Caco-2 (cell line): ENCODE measurements around the gene ISYNA1. TPM values are rescaled to one million over a fixed set of nuclear protein-coding genes. Genes with fewer than 3 reads are reported as not detected.
A peak's percentile ranks its signal among the peaks of the same experiment; 100 is the strongest.
"Not testable (repeated sequence)": the region's sequence is repeated elsewhere in the genome, so short reads cannot be mapped to it uniquely, and the experiment has no call there.

Source experiments
- BruUV-seq: library from RNA; stranded (reverse); fragments of 400-500 nt; replicated peaks from 2 replicates; lab custom pipeline; 2021; lab: Mats Ljungman, UMichigan
- CTCF ChIA-PET: fragments of 300-600 bp; sonication (Branson Sonifier 250); formaldehyde crosslinking; loops from one replicate; lab custom pipeline; 2022; ENCODE audit warnings: antibody characterized with exemption; lab: Charles Lee
- POLR2A ChIA-PET: fragments of 300-600 bp; sonication (Branson Sonifier 250); formaldehyde crosslinking; loops from one replicate; lab custom pipeline; 2022; ENCODE audit warnings: antibody characterized with exemption; lab: Charles Lee
- DNase-seq, 2 experiments: peaks; one replicate each; pipeline versions ENCODE4 v3.0.0 to v3.0.0-alpha.2; 2020 to 2022
- H3K27me3 ChIP-seq: replicated peaks from 2 replicates; pipeline ENCODE4 v1.6.0; 2011; ENCODE audit warnings: low read length; ENCODE audit not compliant: control insufficient read depth, insufficient read depth
- H3K36me3 ChIP-seq: 2 replicates; pipeline ENCODE4 v1.5.1; 2011; ENCODE audit warnings: low read length; ENCODE audit not compliant: control insufficient read depth, insufficient read depth
- H3K4me1 ChIP-seq: fragments of 250-450 bp; sonication (Bioruptor Pico); 2 replicates; pipeline ENCODE4 v1.5.1; 2020; ENCODE audit warnings: mild to moderate bottlenecking
- H3K4me3 ChIP-seq: 2 replicates; pipeline ENCODE4 v1.5.1; 2011; ENCODE audit warnings: low read depth, mild to moderate bottlenecking, control low read depth, low read length
- H3K9me3 ChIP-seq: fragments of 250-450 bp; sonication (Bioruptor Pico); 2 replicates; pipeline ENCODE4 v1.5.1; 2020; ENCODE audit warnings: mild to moderate bottlenecking, moderate library complexity
- H3K27ac Mint-ChIP-seq: one replicate; pipeline ENCODE4 v1.8.0; 2022; ENCODE audit warnings: mixed read lengths; ENCODE audit not compliant: unreplicated experiment
- H3K27me3 Mint-ChIP-seq: one replicate; pipeline ENCODE4 v1.8.0; 2022; ENCODE audit warnings: mixed read lengths; ENCODE audit not compliant: insufficient read depth, unreplicated experiment
- H3K36me3 Mint-ChIP-seq: one replicate; pipeline ENCODE4 v1.8.0; 2022; ENCODE audit warnings: mild to moderate bottlenecking, mixed read lengths; ENCODE audit not compliant: insufficient read depth, unreplicated experiment
- H3K4me1 Mint-ChIP-seq: one replicate; pipeline ENCODE4 v1.8.0; 2022; ENCODE audit warnings: low read depth, mixed read lengths; ENCODE audit not compliant: unreplicated experiment
- H3K4me3 Mint-ChIP-seq: one replicate; pipeline ENCODE4 v1.8.0; 2022; ENCODE audit warnings: mild to moderate bottlenecking, moderate library complexity, mixed read lengths; ENCODE audit not compliant: unreplicated experiment
- H3K9me3 Mint-ChIP-seq: one replicate; pipeline ENCODE4 v1.8.0; 2022; ENCODE audit warnings: mixed read lengths; ENCODE audit not compliant: unreplicated experiment
- CTCF ChIP-seq, 2 experiments: fragments of 200-600 bp in 1 of 2; IDR thresholded peaks; 1 replicate in 1 of 2; 2 replicates in 1 of 2; pipeline versions ENCODE4 v1.5.1 to v1.8.0; 2011 to 2022; ENCODE audit warnings: antibody characterized with exemption in 1 of 2, control low read depth in 1 of 2, inconsistent platforms in 1 of 2, low read depth in 1 of 2, low read length in 1 of 2, mild to moderate bottlenecking in 1 of 2, moderate library complexity in 1 of 2; ENCODE audit not compliant: insufficient read depth in 1 of 2, severe bottlenecking in 1 of 2, unreplicated experiment in 1 of 2
- intact Hi-C: fragments of 100-400 bp; cut with micrococcal nuclease; formaldehyde crosslinking; loops from one replicate; pipeline ENCODE4 v1.10.0; 2022; ENCODE audit not compliant: unreplicated experiment
- total RNA-seq: library from RNA; stranded (reverse); gene quantifications from 2 replicates; pipeline ENCODE4 v1.2.3, GENCODE V29; 2022

Gene ISYNA1
- total RNA-seq, 1 experiment from 2014 or later = 65.3 TPM

GRCh38 chr19:18412610-18413239 is 25.2 kb downstream of the ISYNA1 start:
- Histone ChIP-seq H3K4me3 (no peak overlapping the region), H3K9me3 (no peaks in the 10 kb centered on the region), H3K36me3 (no peaks in the 10 kb centered on the region), H3K4me1 (peaks cover 8% of the 10 kb centered on the region; the same call in 1 of the 2 replicates), H3K27me3 (no peaks in the 10 kb centered on the region)
- BruUV-seq = no TSS peak
- no peak overlapping the region for H3K4me3 Mint-ChIP-seq
- ChIA-PET POLR2A (interaction anchor here (0.5 kb wide), 1 partner anchor 629 kb away, joined by 4 read pairs; no protein-coding TSS in a partner anchor), CTCF (interaction anchor here (0.6 to 2.5 kb wide), 3 partner anchors 25 to 63 kb away, joined by 3 to 14 read pairs (median 3); partner anchors contain the start of gene GDF15)
- no peaks in the 10 kb centered on the region for H3K27me3 Mint-ChIP-seq
- peaks cover 12% of the 10 kb centered on the region for H3K36me3 Mint-ChIP-seq
- intact Hi-C loops = no loop called here
- H3K4me1 Mint-ChIP-seq = peaks cover 6% of the 10 kb centered on the region
- H3K9me3 Mint-ChIP-seq = no peaks in the 10 kb centered on the region
- no peak overlapping the region for H3K27ac Mint-ChIP-seq
- TF ChIP-seq CTCF (IDR thresholded peaks at IDR 0.05; ENCODE audit: insufficient read depth in 1 of 2, low read depth in 1 of 2, low read length in 1 of 2, severe bottlenecking in 1 of 2, unreplicated experiment in 1 of 2) = no peak
- DNase-seq = no peak

- no TSS peak for BruUV-seq
- DNase-seq = peak in 1 of 2 experiments; percentile 63
- Histone ChIP-seq H3K4me3 (no peak overlapping the region), H3K36me3 (no peaks in the 10 kb centered on the region), H3K9me3 (no peaks in the 10 kb centered on the region), H3K27me3 (no peaks in the 10 kb centered on the region), H3K4me1 (peaks cover 2% of the 10 kb centered on the region)
- ChIA-PET CTCF (no interaction called here), POLR2A (no interaction called here)
- H3K27ac Mint-ChIP-seq = no peak overlapping the region
- H3K27me3 Mint-ChIP-seq = no peaks in the 10 kb centered on the region
- no peak overlapping the region for H3K4me3 Mint-ChIP-seq
- intact Hi-C loops = no loop called here
- TF ChIP-seq CTCF (IDR thresholded peaks at IDR 0.05; ENCODE audit: insufficient read depth in 1 of 2, low read depth in 1 of 2, low read length in 1 of 2, severe bottlenecking in 1 of 2, unreplicated experiment in 1 of 2) = peak; percentile 59 to 63
- no peaks in the 10 kb centered on the region for H3K9me3 Mint-ChIP-seq
- H3K36me3 Mint-ChIP-seq = no peaks in the 10 kb centered on the region
- peaks cover 11% of the 10 kb centered on the region for H3K4me1 Mint-ChIP-seq
These were observed 29.9 kb downstream of the ISYNA1 start for GRCh38 chr19:18408053-18408476.

GRCh38 chr19:18406749-18407148 is 31.2 kb downstream of the ISYNA1 start:
- no peaks in the 10 kb centered on the region for H3K36me3 Mint-ChIP-seq
- intact Hi-C loops = no loop called here
- no peaks in the 10 kb centered on the region for H3K36me3 ChIP-seq
- no peaks in the 10 kb centered on the region for H3K27me3 Mint-ChIP-seq
- H3K27ac Mint-ChIP-seq = no peak overlapping the region
- TF ChIP-seq CTCF (IDR thresholded peaks at IDR 0.05; ENCODE audit: insufficient read depth in 1 of 2, low read depth in 1 of 2, low read length in 1 of 2, severe bottlenecking in 1 of 2, unreplicated experiment in 1 of 2) = no peak
- CTCF ChIA-PET = no interaction called here
- DNase-seq = no peak
- H3K9me3 ChIP-seq = no peaks in the 10 kb centered on the region
- H3K4me1 Mint-ChIP-seq = peaks cover 24% of the 10 kb centered on the region
- no peaks in the 10 kb centered on the region for H3K27me3 ChIP-seq
- BruUV-seq = no TSS peak
- POLR2A ChIA-PET = no interaction called here
- H3K4me3 Mint-ChIP-seq = no peak overlapping the region
- no peak overlapping the region for H3K4me3 ChIP-seq
- peaks cover 11% of the 10 kb centered on the region for H3K4me1 ChIP-seq
- H3K9me3 Mint-ChIP-seq = no peaks in the 10 kb centered on the region

- H3K27ac Mint-ChIP-seq, H3K4me3 Mint-ChIP-seq, H3K27me3 ChIP-seq, H3K36me3 Mint-ChIP-seq, H3K27me3 Mint-ChIP-seq, DNase-seq, H3K36me3 ChIP-seq, H3K9me3 Mint-ChIP-seq, BruUV-seq, H3K4me3 ChIP-seq, intact Hi-C loops, H3K9me3 ChIP-seq: not testable (repeated sequence)
- H3K4me1 Mint-ChIP-seq = peaks cover 27% of the 10 kb centered on the region
- ChIA-PET CTCF (interaction anchor here (0.7 kb wide), 1 partner anchor 1149 kb away, joined by 3 read pairs; no protein-coding TSS in a partner anchor), POLR2A (interaction anchor here (0.7 kb wide), 1 partner anchor 60 kb away, joined by 11 read pairs; no protein-coding TSS in a partner anchor)
- H3K4me1 ChIP-seq = peaks cover 11% of the 10 kb centered on the region
These were observed 32.2 kb downstream of the ISYNA1 start for GRCh38 chr19:18405754-18406153.
